ENCODE data around the gene PGAM1.

- TF ChIP-seq REST (tag by site-specific recombination; IDR thresholded peaks at IDR 0.05) (no peak), CTCF (tag by site-specific recombination; IDR thresholded peaks at IDR 0.05) (no peak), ZNF561 (tag by site-specific recombination; IDR thresholded peaks at IDR 0.05; ENCODE audit: borderline replicate concordance) (no peak), KLF10 (tag by site-specific recombination; IDR thresholded peaks at IDR 0.05) (no peak), ZNF10 (tag by site-specific recombination; IDR thresholded peaks at IDR 0.05) (no peak), ZNF76 (tag by site-specific recombination; IDR thresholded peaks at IDR 0.05; ENCODE audit: borderline replicate concordance, low read depth) (no peak), ZBTB8A (tag by site-specific recombination; IDR thresholded peaks at IDR 0.05) (no peak), YY1 (tag by site-specific recombination; IDR thresholded peaks at IDR 0.05) (no peak), ZSCAN23 (tag by site-specific recombination; IDR thresholded peaks at IDR 0.05) (no peak), ZNF639 (tag by site-specific recombination; IDR thresholded peaks at IDR 0.05) (no peak), PBX3 (CRISPR knock-in tag; IDR thresholded peaks at IDR 0.05) (no peak), ZNF274 (IDR thresholded peaks at IDR 0.05; ENCODE audit: low read length) (no peak), ZNF274 (tag by site-specific recombination; IDR thresholded peaks at IDR 0.05; ENCODE audit: borderline replicate concordance) (no peak)
Observed at GRCh38 chr10:97435211-97435610, 9.2 kb downstream of the PGAM1 start.

Measured in HEK293 (cell line).